ENCODE data around the gene MLLT3.

MLLT3 gene

GRCh38 chr9:20310024-20310423 is 312.3 kb downstream of the MLLT3 start:
- H3K27ac ChIP-seq = no peak overlapping the region
- POLR2A ChIA-PET (ENCODE audit: low non-redundant PET) = no interaction called here
- CTCF ChIA-PET = no interaction called here
- no peak for DNase-seq (ENCODE audit: low spot score)
- TF ChIP-seq, protein P1, sequence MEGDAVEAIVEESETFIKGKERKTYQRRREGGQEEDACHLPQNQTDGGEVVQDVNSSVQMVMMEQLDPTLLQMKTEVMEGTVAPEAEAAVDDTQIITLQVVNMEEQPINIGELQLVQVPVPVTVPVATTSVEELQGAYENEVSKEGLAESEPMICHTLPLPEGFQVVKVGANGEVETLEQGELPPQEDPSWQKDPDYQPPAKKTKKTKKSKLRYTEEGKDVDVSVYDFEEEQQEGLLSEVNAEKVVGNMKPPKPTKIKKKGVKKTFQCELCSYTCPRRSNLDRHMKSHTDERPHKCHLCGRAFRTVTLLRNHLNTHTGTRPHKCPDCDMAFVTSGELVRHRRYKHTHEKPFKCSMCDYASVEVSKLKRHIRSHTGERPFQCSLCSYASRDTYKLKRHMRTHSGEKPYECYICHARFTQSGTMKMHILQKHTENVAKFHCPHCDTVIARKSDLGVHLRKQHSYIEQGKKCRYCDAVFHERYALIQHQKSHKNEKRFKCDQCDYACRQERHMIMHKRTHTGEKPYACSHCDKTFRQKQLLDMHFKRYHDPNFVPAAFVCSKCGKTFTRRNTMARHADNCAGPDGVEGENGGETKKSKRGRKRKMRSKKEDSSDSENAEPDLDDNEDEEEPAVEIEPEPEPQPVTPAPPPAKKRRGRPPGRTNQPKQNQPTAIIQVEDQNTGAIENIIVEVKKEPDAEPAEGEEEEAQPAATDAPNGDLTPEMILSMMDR (conservative IDR thresholded peaks at IDR 0.05; ENCODE audit: low read depth) = no peak

DNA sequence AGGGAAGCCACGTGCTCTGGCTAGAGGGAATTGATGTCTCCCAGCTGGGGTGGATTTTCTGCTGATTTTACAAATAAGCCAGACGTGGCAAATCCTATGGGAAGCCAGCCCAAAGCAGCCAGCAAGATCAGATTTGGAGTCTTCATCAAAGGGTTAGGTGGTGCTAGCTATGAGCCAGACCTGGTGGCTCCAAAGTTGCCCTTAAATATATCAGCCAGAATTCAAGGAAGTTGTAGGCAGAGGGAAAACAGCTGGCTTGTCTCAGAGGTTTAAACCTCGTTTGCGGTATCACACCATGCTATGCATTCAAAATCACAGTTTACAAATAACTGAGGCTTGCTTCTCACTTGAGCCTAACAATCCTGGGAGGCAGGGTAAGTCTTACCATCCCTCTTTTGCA is 313.2 kb downstream of the MLLT3 start:
- DNase-seq (ENCODE audit: low spot score) = no peak
- ChIA-PET POLR2A (ENCODE audit: low non-redundant PET) (no interaction called here), CTCF (no interaction called here)
- TF ChIP-seq, protein P1 (conservative IDR thresholded peaks at IDR 0.05; ENCODE audit: low read depth) = no peak
- no peak overlapping the region for H3K27ac ChIP-seq

DNA sequence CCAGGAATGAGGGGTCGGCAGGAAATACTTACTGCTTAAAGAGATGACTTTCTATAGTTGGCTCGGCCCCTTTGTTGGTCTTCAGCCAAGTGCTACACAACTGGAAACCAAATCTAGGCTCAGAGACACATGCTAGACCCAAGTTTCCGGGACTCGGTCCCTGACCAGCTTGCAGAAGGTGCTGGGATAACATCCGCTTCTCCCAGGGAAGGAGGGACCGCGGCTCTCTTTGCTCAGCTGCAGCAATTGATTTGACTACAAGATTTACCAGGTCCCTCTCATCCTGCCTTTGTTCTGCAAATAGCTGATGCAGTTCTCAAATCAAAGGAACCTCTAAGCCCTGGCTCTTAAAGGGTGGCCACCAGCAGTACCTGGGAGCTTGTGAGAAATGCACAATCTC is 314.7 kb downstream of the MLLT3 start:
- TF ChIP-seq, protein P1 (conservative IDR thresholded peaks at IDR 0.05; ENCODE audit: low read depth) = no peak
- POLR2A ChIA-PET (ENCODE audit: low non-redundant PET) = no interaction called here
- CTCF ChIA-PET = no interaction called here
- no peak overlapping the region for H3K27ac ChIP-seq
- DNase-seq (ENCODE audit: low spot score) = no peak

- CTCF ChIA-PET = no interaction called here
- POLR2A ChIA-PET (ENCODE audit: low non-redundant PET) = no interaction called here
- TF ChIP-seq, protein P1 (conservative IDR thresholded peaks at IDR 0.05; ENCODE audit: low read depth) = no peak
Observed at GRCh38 chr9:20305452-20305851, 316.8 kb downstream of the MLLT3 start.

DNA sequence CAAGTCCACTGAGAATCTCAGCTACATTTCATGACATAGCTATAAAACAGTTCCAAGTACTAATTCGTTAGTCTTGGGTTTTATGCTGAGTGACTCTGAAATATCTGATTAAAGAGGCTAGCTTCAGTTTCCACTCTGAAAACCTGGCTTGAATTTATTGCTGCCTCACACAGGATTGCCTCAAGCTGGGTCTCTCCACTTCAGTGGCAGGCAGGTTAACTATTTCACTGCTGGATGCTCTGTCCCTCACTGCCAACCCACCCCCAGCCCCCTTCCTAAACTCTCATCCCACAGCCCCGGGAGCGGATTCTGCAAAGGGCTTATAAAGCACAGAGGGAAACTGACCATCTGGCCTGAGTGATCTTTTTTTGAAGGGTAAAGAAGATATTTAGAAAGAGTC is 318.3 kb downstream of the MLLT3 start:
- H3K27ac ChIP-seq = no peak overlapping the region
- ChIA-PET POLR2A (ENCODE audit: low non-redundant PET) (no interaction called here), CTCF (interaction anchor here (0.7 kb wide), 1 partner anchor 21 kb away, joined by 3 read pairs; no protein-coding TSS in a partner anchor)
- no peak for DNase-seq (ENCODE audit: low spot score)
- TF ChIP-seq, protein P1 (conservative IDR thresholded peaks at IDR 0.05; ENCODE audit: low read depth) = no peak

More at GRCh38 chr9:20305452-20305851, 316.8 kb downstream of the MLLT3 start:
- H3K27ac ChIP-seq = no peak overlapping the region
- no peak for DNase-seq (ENCODE audit: low spot score)

- ChIA-PET POLR2A (ENCODE audit: low non-redundant PET) (no interaction called here), CTCF (no interaction called here)
- DNase-seq (ENCODE audit: low spot score) = no peak
- TF ChIP-seq, protein P1 (conservative IDR thresholded peaks at IDR 0.05; ENCODE audit: low read depth) = no peak
- H3K27ac ChIP-seq = no peak overlapping the region
Observed at GRCh38 chr9:20303066-20303465, 319.2 kb downstream of the MLLT3 start.

DNA sequence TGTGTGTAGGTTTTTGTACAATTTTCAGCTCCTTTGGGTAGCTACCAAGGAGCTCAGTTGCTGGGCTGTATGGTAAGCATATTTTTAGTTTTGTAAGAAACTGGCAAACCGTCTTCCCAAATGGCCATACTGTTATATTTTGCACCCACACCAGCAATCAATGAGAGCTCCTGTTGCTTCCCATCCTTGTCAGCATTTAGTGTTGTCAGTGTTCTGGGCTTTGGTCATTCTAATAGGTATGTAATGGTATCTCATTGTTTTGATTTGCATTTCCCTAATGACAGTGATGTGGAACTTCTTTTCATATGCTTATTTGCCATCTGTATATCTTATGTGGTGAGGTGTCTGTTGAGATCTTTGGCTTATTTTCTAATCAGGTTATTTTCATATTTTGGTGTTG is 320.1 kb downstream of the MLLT3 start:
- no peak for DNase-seq (ENCODE audit: low spot score)
- POLR2A ChIA-PET (ENCODE audit: low non-redundant PET) = no interaction called here

More for the DNA sequence above, 320.1 kb downstream of the MLLT3 start:
- H3K27ac ChIP-seq = no peak overlapping the region
- CTCF ChIA-PET = interaction anchor here (0.7 kb wide), 1 partner anchor 321 kb away, joined by 3 read pairs; no protein-coding TSS in a partner anchor
- TF ChIP-seq, protein P1 (conservative IDR thresholded peaks at IDR 0.05; ENCODE audit: low read depth) = no peak
